ENCODE data around the gene PRIMPOL. TPM values are rescaled to one million over a fixed set of nuclear protein-coding genes. Genes with fewer than 3 reads are reported as not detected.

Gene PRIMPOL
- total and polyA plus RNA-seq, 2 of the 4 experiments (the other 2 are of a cell fraction) = 5.6 to 8.8 TPM

DNA sequence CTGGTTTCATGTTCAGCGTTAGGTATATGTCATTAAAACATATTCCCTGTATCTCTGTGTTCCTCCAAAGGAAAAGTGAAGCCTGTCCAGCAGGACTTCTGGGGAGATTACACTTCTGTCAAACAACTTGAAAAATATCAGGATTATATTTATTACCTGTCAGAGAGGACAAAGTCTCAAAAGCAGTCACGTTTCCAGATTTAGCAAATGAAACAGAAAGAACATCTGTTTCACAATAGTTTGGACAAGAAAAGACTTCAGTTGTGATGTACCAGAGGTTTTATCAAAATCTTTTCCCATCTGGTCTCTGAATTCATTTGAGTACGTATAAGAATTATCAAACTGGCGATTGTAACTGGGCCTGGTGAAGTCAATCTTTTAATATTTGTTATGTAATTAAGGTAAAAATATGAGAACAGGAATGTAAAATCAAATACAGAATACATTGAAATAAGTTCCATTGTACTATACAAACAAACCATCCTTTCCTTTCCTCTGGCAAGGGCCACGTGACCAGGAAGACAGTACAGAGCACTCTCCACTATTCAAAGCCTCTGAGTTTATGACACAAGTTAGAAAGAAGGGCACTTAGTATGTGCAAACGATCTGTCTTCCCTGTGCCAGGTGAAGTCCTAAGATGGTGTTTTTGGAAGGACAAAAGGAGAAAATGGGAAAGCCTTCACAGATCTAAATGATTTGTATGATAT is 3.5 kb upstream of the PRIMPOL start:
- Histone ChIP-seq H2BK15ac (ENCODE audit: low read depth, low read length) (no peak overlapping the region), H3K4me3 (ENCODE audit: insufficient read depth, low read depth, low read length) (no peak overlapping the region), H2BK20ac (ENCODE audit: low read depth, low read length) (no peak overlapping the region), H3K27me3 (ENCODE audit: control insufficient read depth, insufficient read depth, low read length) (no peaks in the 10 kb centered on the region), H3K18ac (ENCODE audit: low read depth, low read length) (no peak overlapping the region), H3K4me2 (ENCODE audit: low read depth, low read length) (no peak overlapping the region), H3K79me1 (ENCODE audit: low read depth in 1 of 2, low read length in 2 of 2) (peaks cover 42 to 49% of the 10 kb centered on the region in 2 experiments), H4K91ac (ENCODE audit: insufficient read depth, low read depth, low read length) (no peak overlapping the region), H3K9me3 (ENCODE audit: control insufficient read depth, insufficient read depth, low read length) (no peaks in the 10 kb centered on the region), H4K5ac (ENCODE audit: low read depth, low read length) (no peak overlapping the region), H3K36me3 (ENCODE audit: control insufficient read depth, insufficient read depth, low read length) (peaks cover 2% of the 10 kb centered on the region), H2BK5ac (ENCODE audit: low read depth, low read length, poor library complexity, severe bottlenecking) (no peak overlapping the region), H2AK5ac (ENCODE audit: low read depth, low read length) (no peak overlapping the region), H4K20me1 (ENCODE audit: insufficient read depth, low read length) (peaks cover 15% of the 10 kb centered on the region; the same call in 1 of the 2 replicates), H3K9ac (ENCODE audit: low read depth, low read length) (no peak overlapping the region), H3K56ac (ENCODE audit: extremely low read depth, insufficient read depth, low read length) (no peak overlapping the region), H4K8ac (ENCODE audit: low read depth in 2 of 2, low read length in 2 of 2) (no peak overlapping the region), H3K27ac (ENCODE audit: insufficient read depth, low read length) (no peak overlapping the region), H2AFZ (replicated peaks; ENCODE audit: low read length, poor library complexity) (no peak overlapping the region), H2AK9ac (replicated peaks; ENCODE audit: low read depth, low read length, poor library complexity) (no peak overlapping the region), H3K4ac (ENCODE audit: low read depth, low read length) (no peak overlapping the region), H3K14ac (replicated peaks; ENCODE audit: low read depth, low read length) (no peak overlapping the region), H3K4me1 (ENCODE audit: control insufficient read depth, insufficient read depth, low read length) (peaks cover 5% of the 10 kb centered on the region; the same call in 1 of the 2 replicates), H3K9me1 (ENCODE audit: insufficient read depth, low read length) (peaks cover 5% of the 10 kb centered on the region; the same call in 1 of the 2 replicates), H3K23ac (ENCODE audit: low read depth, low read length) (no peak overlapping the region), H2BK120ac (ENCODE audit: low read depth, low read length) (no peak overlapping the region)
- DNase-seq (no peak), ATAC-seq (ENCODE audit: low read depth) (no peak)
- BruUV-seq (replicated peaks) = no TSS peak
- intact Hi-C loops (cut with micrococcal nuclease) (loop anchor here (5.0 to 10.0 kb wide), 3 partner anchors 101 to 261 kb away; partner anchors contain the start of gene IRF2), in situ Hi-C loops (cut with MboI; ENCODE audit: low sequenced_read_pairs) (no loop called here), dilution Hi-C loops (cut with HindIII; ENCODE audit: low sequenced_read_pairs, unreplicated experiment) (no loop called here)
- TF ChIP-seq CEBPB (IDR thresholded peaks at IDR 0.05; ENCODE audit: low read depth, low read length) (peak; percentile 46; the same call in 1 of the 2 replicates), RFX5 (IDR thresholded peaks at IDR 0.05; ENCODE audit: low read depth, low read length) (no peak)
- ChIA-PET POLR2A (ENCODE audit: unreplicated experiment) (no interaction called here), CTCF (interaction anchor here (1.0 kb wide), 1 partner anchor 292 kb away, joined by 3 read pairs; no protein-coding TSS in a partner anchor)
- no CpG with 5 or more reads among the region's 6 CpGs for WGBS, 2 experiments (ENCODE audit: extremely low coverage in 2 of 2, insufficient read length in 1 of 2)

Data from IMR-90 (cell line).